NCI-H2081 (cell line): ENCODE data around the gene TFAP2C.
"Not testable (repeated sequence)": the region's sequence is repeated elsewhere in the genome, so short reads cannot be mapped to it uniquely, and the experiment has no call there.

Experiments
- DNase-seq, 2 experiments: peaks; one replicate each; lab custom pipeline; 2025; lab: John Stamatoyannopoulos, UW

The TFAP2C gene

GRCh38 chr20:56616716-56617115, 12.4 kb upstream of the TFAP2C start:
- no peak for DNase-seq

- DNase-seq: no peak
Observed at GRCh38 chr20:56617489-56617888, 11.6 kb upstream of the TFAP2C start.

GRCh38 chr20:56621730-56622129, 7.4 kb upstream of the TFAP2C start:
- DNase-seq: no peak

- DNase-seq: not testable (repeated sequence)
Observed at GRCh38 chr20:56623930-56624329, 5.2 kb upstream of the TFAP2C start.

- DNase-seq: no peak
Observed at GRCh38 chr20:56624786-56625681, 4.1 kb upstream of the TFAP2C start.

GRCh38 chr20:56625837-56626236, 3.3 kb upstream of the TFAP2C start:
- DNase-seq: no peak

GRCh38 chr20:56626367-56627121, 2.6 kb upstream of the TFAP2C start:
- DNase-seq: no peak

- DNase-seq: no peak
Observed at GRCh38 chr20:56627122-56628014, 1.7 kb upstream of the TFAP2C start.

- no peak for DNase-seq
Observed at GRCh38 chr20:56628015-56628872, 862 bp upstream of the TFAP2C start.

- no peak for DNase-seq
Observed at GRCh38 chr20:56629464-56630085, 469 bp downstream of the TFAP2C start.

GRCh38 chr20:56630086-56630493, 984 bp downstream of the TFAP2C start:
- DNase-seq: no peak

GRCh38 chr20:56630506-56631317, 1.6 kb downstream of the TFAP2C start:
- no peak for DNase-seq

- DNase-seq: no peak
Observed at GRCh38 chr20:56631318-56631989, 2.3 kb downstream of the TFAP2C start.

GRCh38 chr20:56631990-56632327, 2.9 kb downstream of the TFAP2C start:
- no peak for DNase-seq

- DNase-seq: no peak
Observed at GRCh38 chr20:56634307-56634706, 5.2 kb downstream of the TFAP2C start.

- no peak for DNase-seq
Observed at GRCh38 chr20:56634735-56635385, 5.8 kb downstream of the TFAP2C start.

- DNase-seq: no peak
Observed at GRCh38 chr20:56636716-56637115, 7.6 kb downstream of the TFAP2C start.

- DNase-seq: no peak
Observed at GRCh38 chr20:56637576-56637975, 8.5 kb downstream of the TFAP2C start.

- no peak for DNase-seq
Observed at GRCh38 chr20:56646599-56646998, 17.5 kb downstream of the TFAP2C start.
